Measurements from ENCODE around the gene ARIH1.

The ARIH1 gene

GRCh38 chr15:72540606-72541237 is 66.6 kb downstream of the ARIH1 start:
- DNase-seq (ENCODE audit: low read depth in 3 of 3): no peak

GRCh38 chr15:72541674-72542073 is 67.5 kb downstream of the ARIH1 start:
- no peak for DNase-seq (ENCODE audit: low read depth in 3 of 3)

GRCh38 chr15:72545156-72545555 is 71.0 kb downstream of the ARIH1 start:
- DNase-seq (ENCODE audit: low read depth in 3 of 3): no peak

- DNase-seq (ENCODE audit: low read depth in 3 of 3): peak in 1 of 3 experiments; percentile 4
Observed at GRCh38 chr15:72554471-72555425, 80.6 kb downstream of the ARIH1 start.

- DNase-seq (ENCODE audit: low read depth in 3 of 3): no peak
Observed at GRCh38 chr15:72559781-72560180, 85.7 kb downstream of the ARIH1 start.

GRCh38 chr15:72560458-72560857 is 86.3 kb downstream of the ARIH1 start:
- DNase-seq (ENCODE audit: low read depth in 3 of 3): no peak

GRCh38 chr15:72562386-72562785 is 88.3 kb downstream of the ARIH1 start:
- DNase-seq (ENCODE audit: low read depth in 3 of 3): no peak

DNA sequence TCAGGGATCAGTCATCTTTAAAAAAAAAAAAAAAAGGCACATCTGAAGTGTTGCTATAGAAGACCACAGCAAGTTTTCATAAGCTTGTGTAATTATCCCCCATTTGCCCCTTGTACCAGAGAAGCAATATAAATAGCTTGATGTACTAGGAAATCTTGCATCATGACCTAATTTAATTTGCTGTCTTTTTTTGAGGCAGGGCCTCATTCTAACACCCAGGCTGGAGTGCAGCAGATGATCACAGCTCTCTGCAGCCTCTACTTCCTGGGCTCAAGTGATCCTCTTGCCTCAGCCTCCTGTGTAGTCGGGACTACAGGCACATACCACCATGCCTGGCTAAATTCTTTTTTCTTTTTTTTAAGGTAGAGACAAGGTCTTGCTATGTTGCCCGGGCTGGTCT is 88.7 kb downstream of the ARIH1 start:
- DNase-seq (ENCODE audit: low read depth in 3 of 3): no peak

DNA sequence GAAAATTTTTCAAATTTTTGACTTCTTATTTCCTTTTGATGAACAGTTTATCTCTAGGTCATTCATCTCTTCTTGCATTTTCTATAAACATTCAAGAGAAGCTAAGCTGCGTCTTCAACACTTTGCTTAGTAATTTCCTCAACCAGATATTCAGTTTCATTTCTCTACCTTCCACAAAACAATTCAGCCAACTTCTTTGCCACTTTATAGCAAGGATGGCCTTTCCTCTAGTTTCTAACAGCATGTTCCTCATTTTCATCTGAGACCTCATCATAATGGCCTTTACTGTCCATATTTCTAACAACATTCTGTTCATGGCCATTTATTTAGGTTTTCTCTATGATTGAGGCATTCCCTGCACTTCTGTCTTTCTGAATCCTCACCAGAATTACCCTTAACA is 90.0 kb downstream of the ARIH1 start:
- no peak for DNase-seq (ENCODE audit: low read depth in 3 of 3)

GRCh38 chr15:72566973-72567372 is 92.8 kb downstream of the ARIH1 start:
- DNase-seq (ENCODE audit: low read depth in 3 of 3): no peak

GRCh38 chr15:72570059-72570458 is 95.9 kb downstream of the ARIH1 start:
- no peak for DNase-seq (ENCODE audit: low read depth in 3 of 3)

GRCh38 chr15:72579814-72580213 is 105.7 kb downstream of the ARIH1 start:
- no peak for DNase-seq (ENCODE audit: low read depth in 3 of 3)

GRCh38 chr15:72584006-72584405 is 109.9 kb downstream of the ARIH1 start:
- DNase-seq (ENCODE audit: low read depth in 3 of 3): no peak

- DNase-seq (ENCODE audit: low read depth in 3 of 3): no peak
Observed at GRCh38 chr15:72585025-72585424, 110.9 kb downstream of the ARIH1 start.

DNA sequence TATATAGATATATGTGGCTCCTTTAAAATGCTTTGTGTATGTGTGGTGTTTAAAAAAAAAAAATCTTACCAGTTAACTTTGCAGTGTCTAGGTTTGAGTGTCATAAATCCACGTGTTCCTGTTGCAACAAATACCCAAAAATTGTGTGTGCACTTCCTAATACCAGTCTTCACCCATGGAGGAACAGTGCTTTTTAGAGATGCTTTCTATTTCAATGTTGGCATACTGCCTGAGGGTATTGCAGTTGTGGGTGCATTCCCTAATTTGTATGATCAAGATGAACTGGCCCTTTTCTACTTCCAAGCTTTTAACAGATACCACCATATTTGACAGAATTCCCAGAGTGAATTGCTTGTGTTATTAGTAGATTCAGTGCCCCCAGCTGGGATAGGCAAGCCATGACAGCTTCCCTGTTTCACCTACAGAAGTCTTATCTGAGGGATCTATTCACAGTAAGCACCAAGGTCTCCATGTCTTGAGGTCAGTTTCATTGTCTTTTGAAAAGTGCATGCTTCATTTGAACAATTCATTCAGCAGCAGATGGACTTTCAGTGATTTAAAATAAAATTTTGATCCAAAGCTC is 111.4 kb downstream of the ARIH1 start:
- no peak for DNase-seq (ENCODE audit: low read depth in 3 of 3)

DNA sequence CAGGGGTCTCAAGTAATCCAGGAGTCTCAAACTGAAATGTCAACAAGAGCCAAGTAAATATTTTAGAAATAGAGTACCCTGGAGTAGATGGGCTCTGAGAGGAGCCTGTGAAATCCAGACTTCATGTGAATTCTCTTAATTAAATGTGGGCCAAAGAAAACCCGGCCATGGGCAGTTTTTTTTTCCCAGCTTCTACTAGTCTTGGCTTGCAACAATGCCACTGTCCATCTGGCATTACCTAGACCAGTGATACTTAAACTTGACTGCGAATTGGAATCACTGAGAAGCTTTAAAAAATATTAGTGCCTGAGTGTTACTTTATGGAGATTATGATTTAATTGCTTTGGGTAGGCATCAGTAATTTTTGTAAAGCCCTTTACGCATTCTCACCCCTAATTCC is 114.0 kb downstream of the ARIH1 start:
- DNase-seq (ENCODE audit: low read depth in 3 of 3): no peak

GRCh38 chr15:72590427-72590826 is 116.3 kb downstream of the ARIH1 start:
- DNase-seq (ENCODE audit: low read depth in 3 of 3): no peak

GRCh38 chr15:72591361-72591760 is 117.2 kb downstream of the ARIH1 start:
- no peak for DNase-seq (ENCODE audit: low read depth in 3 of 3)

- DNase-seq (ENCODE audit: low read depth in 3 of 3): no peak
Observed at GRCh38 chr15:72592097-72592496, 118.0 kb downstream of the ARIH1 start.

DNA sequence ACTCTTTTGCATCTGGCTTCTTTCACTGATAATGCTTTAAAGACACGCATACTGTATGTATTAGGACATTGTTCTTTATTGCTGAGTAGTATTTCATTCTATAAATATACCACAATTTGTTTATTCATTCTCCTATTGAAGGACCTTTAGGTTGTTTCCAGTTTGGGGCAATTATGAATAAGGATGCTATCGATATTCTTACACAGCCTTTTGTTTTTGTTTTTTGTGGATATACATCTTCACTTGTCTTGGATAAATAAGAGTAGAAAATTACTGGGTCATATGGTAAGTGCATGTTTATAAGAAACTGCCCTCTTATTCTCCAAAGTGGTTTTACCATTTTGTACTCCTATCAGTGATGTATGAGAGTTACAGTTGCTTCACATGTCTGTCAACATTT is 118.5 kb downstream of the ARIH1 start:
- no peak for DNase-seq (ENCODE audit: low read depth in 3 of 3)

GRCh38 chr15:72593838-72594237 is 119.7 kb downstream of the ARIH1 start:
- no peak for DNase-seq (ENCODE audit: low read depth in 3 of 3)

DNA sequence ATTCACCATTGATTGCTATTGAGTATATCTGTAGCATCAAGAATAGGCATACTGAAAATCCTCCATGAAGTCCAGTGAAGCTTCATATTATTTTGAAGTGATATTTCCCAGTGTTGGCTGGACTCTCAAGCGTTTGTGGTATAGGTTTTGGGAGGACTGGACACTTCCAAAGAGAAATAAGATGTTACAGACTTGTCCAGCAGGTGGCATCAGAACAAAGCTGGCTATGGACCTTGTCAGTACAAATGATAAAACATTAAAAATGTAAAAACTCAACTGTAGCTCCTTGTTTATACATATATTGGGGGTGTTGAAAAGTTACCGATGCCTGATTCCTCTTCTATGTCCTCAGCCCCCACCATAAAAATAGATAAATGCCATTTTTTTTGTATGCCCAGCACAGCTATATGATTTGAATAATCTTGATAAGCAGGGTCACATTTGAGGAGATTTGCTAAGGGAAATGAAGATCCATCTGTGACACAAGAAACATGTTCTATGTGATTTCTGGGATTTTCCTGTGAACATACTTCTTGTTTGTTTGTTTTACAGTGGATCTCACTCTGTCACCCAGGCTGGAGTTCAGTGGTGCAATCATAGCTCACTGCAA is 125.8 kb downstream of the ARIH1 start:
- peak in 1 of 3 experiments; percentile 3 for DNase-seq (ENCODE audit: low read depth in 3 of 3)

All from stimulated activated CD4-positive, alpha-beta T cell treated with anti-CD3 and anti-CD28 coated beads, TNF-alpha, amount 100 ng/mL, for 4 hours (primary cell).